ENCODE results near the gene C1GALT1C1. TPM values are rescaled to one million over a fixed set of nuclear protein-coding genes. Genes with fewer than 3 reads are reported as not detected.

Gene C1GALT1C1
- total and polyA plus RNA-seq, 5 donors from 2014 or later, result 6.1 to 44.2 (median 33.2) TPM

DNA sequence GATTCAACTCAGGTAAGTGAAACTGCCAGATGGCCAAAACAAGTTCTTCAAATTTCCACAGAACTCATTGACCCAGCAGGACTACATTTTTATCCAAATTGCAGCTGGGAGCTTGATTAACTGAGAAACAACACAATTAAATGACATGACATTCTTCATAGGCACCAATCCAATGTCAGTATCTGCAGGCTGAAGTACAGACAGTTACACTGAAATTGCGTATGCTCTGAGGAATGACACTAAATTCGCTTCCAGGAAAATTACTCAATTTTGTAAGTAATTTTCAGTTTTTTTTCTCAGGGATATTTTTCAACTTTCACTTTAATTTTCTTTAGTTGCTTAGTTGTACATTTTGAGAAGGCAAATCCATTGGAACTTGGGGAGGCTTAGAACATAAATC is 4.5 kb downstream of the C1GALT1C1 start:
- H3K9me3 Mint-ChIP-seq, result no peaks in the 10 kb centered on the region
- no peak for DNase-seq
- H3K9me3 ChIP-seq (ENCODE audit: control insufficient read depth in 2 of 2, low read length in 2 of 2), result no peaks in the 10 kb centered on the region
- peaks cover 8% of the 10 kb centered on the region for H3K36me3 ChIP-seq (ENCODE audit: control insufficient read depth, insufficient read depth, low read length)
- peaks cover 6% of the 10 kb centered on the region for H3K36me3 Mint-ChIP-seq
- peaks cover 0 to 24% (median 11%) of the 10 kb centered on the region in 4 donors for H3K4me1 Mint-ChIP-seq
- H3K27me3 ChIP-seq (ENCODE audit: control insufficient read depth, insufficient read depth, low read length), result no peaks in the 10 kb centered on the region
- H3K4me3 Mint-ChIP-seq, result no peak overlapping the region
- no peak overlapping the region for H3K27ac ChIP-seq (ENCODE audit: insufficient read depth, low read length, poor library complexity, severe bottlenecking)
- no peak overlapping the region for H3K27ac Mint-ChIP-seq
- no peaks in the 10 kb centered on the region for H3K27me3 Mint-ChIP-seq
- H3K4me3 ChIP-seq (ENCODE audit: low read depth, low read length), result no peak overlapping the region
- no peak for ATAC-seq (ENCODE audit: low read depth in 2 of 2)
- H3K4me1 ChIP-seq (ENCODE audit: control insufficient read depth, insufficient read depth, low read length, poor library complexity, severe bottlenecking), result peaks cover 13% of the 10 kb centered on the region

DNA sequence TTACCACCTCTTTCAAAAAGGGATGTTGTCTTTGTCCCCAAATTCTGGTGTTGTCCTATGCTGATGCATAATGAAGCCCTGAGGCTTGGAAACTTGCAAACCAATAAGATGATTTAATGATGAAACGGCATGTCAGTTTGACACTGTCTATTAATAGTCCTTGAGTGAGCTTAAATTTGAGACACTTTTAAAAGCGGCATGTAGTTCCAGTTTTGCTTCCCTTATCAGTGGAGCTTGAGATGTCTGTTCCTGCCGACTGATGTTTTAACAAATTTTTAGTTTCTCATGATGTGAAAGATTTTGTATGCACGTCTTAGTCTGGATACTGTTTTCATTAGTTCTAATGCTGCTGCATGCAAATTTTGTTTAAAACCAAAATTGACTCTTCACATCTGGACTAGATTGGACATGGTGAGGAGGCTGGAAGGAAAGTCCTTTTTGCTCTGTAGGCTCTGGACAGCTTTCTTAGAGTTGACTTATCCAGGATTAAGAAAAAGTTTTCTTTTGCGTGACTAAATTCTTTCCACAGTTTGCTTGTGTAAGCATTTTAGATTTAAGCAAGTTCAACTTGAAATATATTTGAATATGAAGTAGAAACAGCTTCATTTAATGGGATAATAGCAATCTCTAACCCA is 11.7 kb downstream of the C1GALT1C1 start:
- no peaks in the 10 kb centered on the region for H3K4me1 ChIP-seq (ENCODE audit: control insufficient read depth, insufficient read depth, low read length, poor library complexity, severe bottlenecking)
- Mint-ChIP-seq H3K9me3 (no peaks in the 10 kb centered on the region), H3K27ac (no peak overlapping the region), H3K27me3 (no peaks in the 10 kb centered on the region), H3K36me3 (no peaks in the 10 kb centered on the region), H3K4me1 (peaks cover 0 to 4% (median 0%) of the 10 kb centered on the region in 4 donors), H3K4me3 (no peak overlapping the region)
- no peak overlapping the region for H3K4me3 ChIP-seq (ENCODE audit: low read depth, low read length)
- ATAC-seq (ENCODE audit: low read depth in 2 of 2), result no peak
- H3K9me3 ChIP-seq (ENCODE audit: control insufficient read depth in 2 of 2, low read length in 2 of 2), result no peaks in the 10 kb centered on the region
- H3K27ac ChIP-seq (ENCODE audit: insufficient read depth, low read length, poor library complexity, severe bottlenecking), result no peak overlapping the region
- no peak for DNase-seq
- peaks cover 5% of the 10 kb centered on the region for H3K36me3 ChIP-seq (ENCODE audit: control insufficient read depth, insufficient read depth, low read length)
- no peaks in the 10 kb centered on the region for H3K27me3 ChIP-seq (ENCODE audit: control insufficient read depth, insufficient read depth, low read length)

DNA sequence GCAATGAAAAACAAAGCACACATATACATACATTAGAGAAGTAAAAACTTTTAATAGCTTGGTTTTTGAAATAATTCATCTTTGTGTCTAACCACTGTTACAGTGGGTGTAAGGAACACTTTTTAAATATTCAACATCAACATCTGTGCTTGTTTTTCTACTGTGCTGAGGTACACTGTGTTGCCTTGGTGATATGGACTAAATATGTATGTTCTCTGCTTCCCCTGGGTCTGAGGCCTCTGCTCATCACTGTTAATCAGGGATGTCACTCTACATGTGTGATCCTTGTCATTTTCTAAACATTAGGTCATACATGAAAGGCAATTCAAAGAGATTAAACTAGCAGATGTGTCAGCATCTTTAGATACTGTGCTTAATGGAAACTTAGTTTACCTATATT is 15.0 kb downstream of the C1GALT1C1 start:
- no peaks in the 10 kb centered on the region for H3K36me3 Mint-ChIP-seq
- H3K27ac Mint-ChIP-seq, result peak overlapping the region in 1 of 3 donors; percentile 42

DNA sequence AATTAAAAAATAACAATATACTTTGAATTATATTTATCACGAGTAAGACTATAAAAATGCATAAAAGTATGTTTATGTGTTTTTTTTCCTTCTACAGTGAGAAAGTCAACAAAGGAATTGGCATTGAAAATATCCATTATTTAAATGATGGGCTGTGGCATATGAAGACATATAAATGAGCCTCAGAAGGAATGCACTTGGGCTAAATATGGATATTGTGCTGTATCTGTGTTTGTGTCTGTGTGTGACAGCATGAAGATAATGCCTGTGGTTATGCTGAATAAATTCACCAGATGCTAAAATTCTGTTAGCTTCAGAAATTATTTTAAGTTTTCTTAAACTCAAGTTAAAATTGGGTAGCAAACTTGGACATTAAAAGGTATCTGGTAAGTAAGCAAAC is 17.8 kb downstream of the C1GALT1C1 start:
- H3K36me3 ChIP-seq (ENCODE audit: control insufficient read depth, insufficient read depth, low read length), result peaks cover 16% of the 10 kb centered on the region
- DNase-seq, result no peak
- no peaks in the 10 kb centered on the region for H3K27me3 ChIP-seq (ENCODE audit: control insufficient read depth, insufficient read depth, low read length)
- Mint-ChIP-seq H3K27ac (no peak overlapping the region), H3K4me3 (no peak overlapping the region), H3K36me3 (no peaks in the 10 kb centered on the region), H3K27me3 (no peaks in the 10 kb centered on the region), H3K9me3 (no peaks in the 10 kb centered on the region), H3K4me1 (peaks cover 0 to 5% (median 2%) of the 10 kb centered on the region in 4 donors)
- no peaks in the 10 kb centered on the region for H3K9me3 ChIP-seq (ENCODE audit: control insufficient read depth in 2 of 2, low read length in 2 of 2)
- H3K4me1 ChIP-seq (ENCODE audit: control insufficient read depth, insufficient read depth, low read length, poor library complexity, severe bottlenecking), result no peaks in the 10 kb centered on the region
- H3K27ac ChIP-seq (ENCODE audit: insufficient read depth, low read length, poor library complexity, severe bottlenecking), result no peak overlapping the region
- no peak for ATAC-seq (ENCODE audit: low read depth in 2 of 2)
- H3K4me3 ChIP-seq (ENCODE audit: low read depth, low read length), result no peak overlapping the region

More for the DNA sequence above, 15.0 kb downstream of the C1GALT1C1 start:
- Histone ChIP-seq H3K4me3 (ENCODE audit: low read depth, low read length) (no peak overlapping the region), H3K27ac (ENCODE audit: insufficient read depth, low read length, poor library complexity, severe bottlenecking) (peak overlapping the region; percentile 2), H3K27me3 (ENCODE audit: control insufficient read depth, insufficient read depth, low read length) (no peaks in the 10 kb centered on the region), H3K9me3 (ENCODE audit: control insufficient read depth in 2 of 2, low read length in 2 of 2) (no peaks in the 10 kb centered on the region), H3K4me1 (ENCODE audit: control insufficient read depth, insufficient read depth, low read length, poor library complexity, severe bottlenecking) (no peaks in the 10 kb centered on the region), H3K36me3 (ENCODE audit: control insufficient read depth, insufficient read depth, low read length) (peaks cover 2% of the 10 kb centered on the region)
- ATAC-seq (ENCODE audit: low read depth in 2 of 2) (no peak), DNase-seq (no peak)
- no peaks in the 10 kb centered on the region for H3K27me3 Mint-ChIP-seq
- no peaks in the 10 kb centered on the region for H3K9me3 Mint-ChIP-seq
- no peak overlapping the region for H3K4me3 Mint-ChIP-seq
- peaks cover 0 to 4% (median 0%) of the 10 kb centered on the region in 4 donors for H3K4me1 Mint-ChIP-seq

DNA sequence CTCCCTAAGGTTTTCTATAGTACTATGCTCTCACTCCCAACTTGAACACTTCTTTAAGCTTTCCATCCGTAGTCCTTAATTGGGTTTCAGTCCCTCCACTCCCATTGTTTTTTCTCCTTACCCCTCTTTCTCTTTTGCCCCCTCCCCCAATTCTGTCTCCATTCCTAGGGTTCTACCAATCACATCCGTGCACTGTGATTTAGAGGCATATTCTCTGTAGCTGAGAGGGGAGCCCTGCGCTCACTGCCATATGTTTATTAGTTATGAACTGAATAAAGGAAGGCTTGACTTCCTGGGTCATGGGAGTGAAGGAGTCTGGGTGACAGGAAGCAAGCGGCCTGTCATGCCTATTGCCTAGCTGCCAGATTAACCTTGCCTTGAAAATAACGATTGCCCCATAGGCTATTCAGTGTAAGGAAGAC is 25.5 kb downstream of the C1GALT1C1 start:
- peaks cover 0 to 4% (median 0%) of the 10 kb centered on the region in 7 donors for H3K9me3 Mint-ChIP-seq
- Histone ChIP-seq H3K9me3 (ENCODE audit: control insufficient read depth in 2 of 2, low read length in 2 of 2) (no peaks in the 10 kb centered on the region), H3K27me3 (ENCODE audit: control insufficient read depth, insufficient read depth, low read length) (no peaks in the 10 kb centered on the region), H3K4me3 (ENCODE audit: low read depth, low read length) (peak overlapping the region; percentile 92), H3K27ac (ENCODE audit: insufficient read depth, low read length, poor library complexity, severe bottlenecking) (peak overlapping the region; percentile 88), H3K36me3 (ENCODE audit: control insufficient read depth, insufficient read depth, low read length) (peaks cover 13% of the 10 kb centered on the region), H3K4me1 (ENCODE audit: control insufficient read depth, insufficient read depth, low read length, poor library complexity, severe bottlenecking) (peaks cover 4% of the 10 kb centered on the region)
- peak overlapping the region; percentile 92 to 100 (median 96) for H3K4me3 Mint-ChIP-seq
- no peaks in the 10 kb centered on the region for H3K27me3 Mint-ChIP-seq
- H3K27ac Mint-ChIP-seq, result peak overlapping the region; percentile 92 to 99 (median 97)
- peak; percentile 62 to 66 for ATAC-seq (ENCODE audit: low read depth in 2 of 2)
- peak; percentile 6 to 68 (median 41) for DNase-seq
- no peaks in the 10 kb centered on the region for H3K36me3 Mint-ChIP-seq
- H3K4me1 Mint-ChIP-seq, result peaks cover 2 to 15% (median 8%) of the 10 kb centered on the region in 4 donors

DNA sequence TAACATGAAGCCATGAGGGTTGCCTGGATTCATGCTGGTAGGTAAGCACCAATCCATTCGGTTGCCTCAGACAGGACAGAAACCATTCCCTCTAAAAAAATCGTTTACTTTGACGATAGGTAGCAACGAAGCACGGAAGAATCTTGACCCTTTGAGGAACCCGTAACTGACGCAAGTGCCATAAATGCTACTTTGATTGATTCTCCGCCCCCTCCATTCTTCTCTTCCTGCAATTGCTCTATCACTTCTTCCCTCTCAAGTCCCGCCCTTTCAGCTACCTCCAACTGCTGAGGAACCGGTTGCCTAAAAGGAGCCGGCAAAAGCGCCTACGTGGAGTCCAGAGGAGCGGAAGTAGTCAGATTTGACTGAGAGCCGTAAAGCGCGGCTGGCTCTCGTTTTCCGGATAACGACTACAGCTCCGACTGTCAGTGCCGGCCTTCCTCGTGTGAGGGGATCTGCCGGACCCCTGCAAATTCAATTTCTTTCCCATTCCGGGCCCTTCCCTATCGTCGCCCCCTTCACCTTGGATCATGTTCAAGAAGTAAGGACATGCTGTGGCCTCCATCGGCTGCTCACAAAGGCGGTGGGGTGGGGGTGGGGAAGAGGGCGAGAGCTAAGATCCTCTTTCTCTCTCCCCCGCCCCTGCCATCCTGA is 26.0 kb downstream of the C1GALT1C1 start, which contains the start of gene MCTS1:
Gene MCTS1 (plus strand): TSS at position 395 of the 654 bp plus-strand sequence. CDS start 136 bp downstream, at position 531.
- H3K9me3 Mint-ChIP-seq, result peaks cover 0 to 4% (median 0%) of the 10 kb centered on the region in 7 donors
- peak within 1 kb of the TSS; percentile 92 to 99 (median 97) for H3K27ac Mint-ChIP-seq
- ATAC-seq (ENCODE audit: low read depth in 2 of 2), result peak; percentile 92 to 95

DNA sequence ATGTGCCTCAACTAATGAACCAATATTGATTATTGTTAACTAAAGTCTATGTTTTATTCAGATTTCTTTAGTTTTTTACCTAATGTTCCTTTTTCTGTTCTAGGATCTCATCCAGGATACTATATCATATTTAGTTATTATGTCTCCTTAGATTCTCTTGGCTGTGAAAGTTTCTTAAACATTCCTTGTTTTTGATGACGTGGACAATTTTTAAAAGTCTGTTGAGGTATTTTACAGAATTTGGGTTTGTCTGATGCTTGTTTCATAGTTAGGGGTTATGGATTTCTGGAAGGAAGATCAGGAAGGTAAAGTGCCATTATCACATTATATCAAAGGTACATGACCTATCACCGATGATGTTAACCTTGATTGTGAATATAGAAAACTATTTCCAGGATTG is 44.2 kb downstream of the C1GALT1C1 start:
- no peak overlapping the region for H3K27ac Mint-ChIP-seq
- Histone ChIP-seq H3K4me3 (ENCODE audit: low read depth, low read length) (no peak overlapping the region), H3K27ac (ENCODE audit: insufficient read depth, low read length, poor library complexity, severe bottlenecking) (no peak overlapping the region), H3K4me1 (ENCODE audit: control insufficient read depth, insufficient read depth, low read length, poor library complexity, severe bottlenecking) (no peaks in the 10 kb centered on the region), H3K27me3 (ENCODE audit: control insufficient read depth, insufficient read depth, low read length) (peaks cover 2% of the 10 kb centered on the region), H3K9me3 (ENCODE audit: control insufficient read depth in 2 of 2, low read length in 2 of 2) (no peaks in the 10 kb centered on the region), H3K36me3 (ENCODE audit: control insufficient read depth, insufficient read depth, low read length) (no peaks in the 10 kb centered on the region)
- peaks cover 0 to 3% (median 0%) of the 10 kb centered on the region in 7 donors for H3K9me3 Mint-ChIP-seq
- ATAC-seq (ENCODE audit: low read depth in 2 of 2), result no peak
- no peak for DNase-seq
- H3K27me3 Mint-ChIP-seq, result peaks cover 5% of the 10 kb centered on the region
- no peak overlapping the region for H3K4me3 Mint-ChIP-seq
- H3K4me1 Mint-ChIP-seq, result no peaks in the 10 kb centered on the region
- no peaks in the 10 kb centered on the region for H3K36me3 Mint-ChIP-seq

More for the DNA sequence above, 26.0 kb downstream of the C1GALT1C1 start, which contains the start of gene MCTS1:
- H3K4me3 ChIP-seq (ENCODE audit: low read depth, low read length), result peak within 1 kb of the TSS; percentile 92
- H3K27ac ChIP-seq (ENCODE audit: insufficient read depth, low read length, poor library complexity, severe bottlenecking), result peak within 1 kb of the TSS; percentile 88
- H3K36me3 ChIP-seq (ENCODE audit: control insufficient read depth, insufficient read depth, low read length), result peaks cover 13% of the 10 kb centered on the region
- no peaks in the 10 kb centered on the region for H3K27me3 ChIP-seq (ENCODE audit: control insufficient read depth, insufficient read depth, low read length)
- no peaks in the 10 kb centered on the region for H3K27me3 Mint-ChIP-seq
- H3K4me1 ChIP-seq (ENCODE audit: control insufficient read depth, insufficient read depth, low read length, poor library complexity, severe bottlenecking), result peaks cover 4% of the 10 kb centered on the region
- H3K4me1 Mint-ChIP-seq, result peaks cover 2 to 15% (median 8%) of the 10 kb centered on the region in 4 donors
- peak within 1 kb of the TSS; percentile 92 to 100 (median 96) for H3K4me3 Mint-ChIP-seq
- peak; percentile 73 to 95 (median 84) for DNase-seq
- H3K9me3 ChIP-seq (ENCODE audit: control insufficient read depth in 2 of 2, low read length in 2 of 2), result no peaks in the 10 kb centered on the region
- no peaks in the 10 kb centered on the region for H3K36me3 Mint-ChIP-seq

Measured in CD4-positive, CD25-positive, alpha-beta regulatory T cell (primary cell).